HG03520 (cell line): ENCODE measurements around the gene PCID2.

Source experiments
- ATAC-seq: cut with Tn5 transposase; IDR thresholded peaks from one replicate; pipeline ENCODE4 v1.9.1; 2021; ENCODE audit warnings: mild to moderate bottlenecking, moderate library complexity; ENCODE audit not compliant: unreplicated experiment

PCID2 gene

DNA sequence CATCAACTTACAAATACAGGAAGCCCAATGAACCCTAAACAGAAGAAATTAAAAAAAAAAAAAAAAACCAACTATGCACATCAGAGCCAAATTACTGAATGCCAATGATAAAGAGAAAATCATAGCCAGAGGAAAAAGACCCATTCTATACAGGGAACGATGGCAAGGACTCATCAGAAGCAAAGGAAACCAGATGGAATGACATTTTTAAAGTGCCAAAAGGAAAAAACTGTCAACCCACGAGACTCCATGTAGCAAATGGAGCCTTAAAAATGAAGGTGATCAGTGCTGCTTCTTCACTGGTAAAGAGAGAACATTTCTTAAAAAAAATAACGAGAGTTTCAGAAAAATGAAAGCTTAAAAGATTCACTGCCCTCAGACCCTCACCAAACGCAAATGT, 18.3 kb downstream of the PCID2 start:
- no peak for ATAC-seq

GRCh38 chr13:113187883-113188665, 20.4 kb downstream of the PCID2 start:
- no peak for ATAC-seq

DNA sequence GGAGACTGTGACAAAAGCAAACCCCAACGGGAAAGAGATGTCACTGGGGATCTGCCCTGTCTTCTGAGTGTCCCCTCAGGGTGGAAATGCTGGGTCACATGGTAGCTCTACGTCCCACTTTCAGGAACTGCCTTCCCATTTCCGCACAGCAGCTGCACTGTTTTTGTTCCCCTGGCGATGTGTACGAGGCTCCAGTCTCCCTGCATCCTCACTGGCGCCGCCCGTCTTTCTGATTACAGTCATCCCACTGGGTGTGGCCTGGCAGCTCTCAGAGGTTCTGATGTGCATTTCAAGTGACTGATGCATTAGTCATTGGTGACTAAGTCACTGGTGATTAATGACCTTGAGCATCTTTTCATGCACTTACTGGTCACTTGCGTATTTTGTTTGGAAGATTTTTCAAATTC, 21.2 kb downstream of the PCID2 start:
- no peak for ATAC-seq

DNA sequence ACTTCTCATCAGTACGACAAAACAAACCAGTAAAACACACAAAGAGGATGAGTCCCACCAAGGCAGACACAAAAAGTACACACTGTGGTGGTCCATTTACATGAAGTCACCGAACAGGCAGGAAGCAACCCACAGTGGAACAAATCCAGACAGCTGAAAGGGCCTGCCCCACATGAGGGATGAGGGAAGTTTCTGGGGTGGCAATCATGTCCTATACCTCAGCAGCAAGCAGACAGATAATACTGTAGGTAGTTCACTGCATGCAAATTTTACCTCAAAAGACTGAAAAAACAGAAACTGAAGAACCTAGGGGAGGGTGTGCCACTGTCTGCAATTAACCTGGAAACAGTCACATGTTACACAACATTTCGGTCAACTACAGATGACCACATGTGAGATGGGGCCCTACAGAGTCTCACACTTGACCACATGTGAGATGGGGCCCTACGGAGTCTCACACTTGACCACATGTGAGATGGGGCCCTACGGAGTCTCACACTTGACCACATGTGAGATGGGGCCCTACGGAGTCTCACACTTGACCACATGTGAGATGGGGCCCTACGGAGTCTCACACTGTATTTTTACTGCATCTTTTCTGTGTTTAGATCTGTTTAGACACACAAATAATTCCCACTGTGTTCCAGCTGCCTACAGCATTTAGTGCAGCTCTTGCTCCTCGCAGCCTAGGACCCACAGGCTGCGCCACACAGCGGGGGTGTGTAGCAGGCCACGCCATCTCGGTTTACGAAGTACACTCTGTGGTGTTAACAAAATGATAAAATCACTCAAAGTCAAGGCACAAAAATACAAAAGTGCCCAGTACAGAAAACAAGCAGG, 22.2 kb downstream of the PCID2 start:
- peak; percentile 84 for ATAC-seq

DNA sequence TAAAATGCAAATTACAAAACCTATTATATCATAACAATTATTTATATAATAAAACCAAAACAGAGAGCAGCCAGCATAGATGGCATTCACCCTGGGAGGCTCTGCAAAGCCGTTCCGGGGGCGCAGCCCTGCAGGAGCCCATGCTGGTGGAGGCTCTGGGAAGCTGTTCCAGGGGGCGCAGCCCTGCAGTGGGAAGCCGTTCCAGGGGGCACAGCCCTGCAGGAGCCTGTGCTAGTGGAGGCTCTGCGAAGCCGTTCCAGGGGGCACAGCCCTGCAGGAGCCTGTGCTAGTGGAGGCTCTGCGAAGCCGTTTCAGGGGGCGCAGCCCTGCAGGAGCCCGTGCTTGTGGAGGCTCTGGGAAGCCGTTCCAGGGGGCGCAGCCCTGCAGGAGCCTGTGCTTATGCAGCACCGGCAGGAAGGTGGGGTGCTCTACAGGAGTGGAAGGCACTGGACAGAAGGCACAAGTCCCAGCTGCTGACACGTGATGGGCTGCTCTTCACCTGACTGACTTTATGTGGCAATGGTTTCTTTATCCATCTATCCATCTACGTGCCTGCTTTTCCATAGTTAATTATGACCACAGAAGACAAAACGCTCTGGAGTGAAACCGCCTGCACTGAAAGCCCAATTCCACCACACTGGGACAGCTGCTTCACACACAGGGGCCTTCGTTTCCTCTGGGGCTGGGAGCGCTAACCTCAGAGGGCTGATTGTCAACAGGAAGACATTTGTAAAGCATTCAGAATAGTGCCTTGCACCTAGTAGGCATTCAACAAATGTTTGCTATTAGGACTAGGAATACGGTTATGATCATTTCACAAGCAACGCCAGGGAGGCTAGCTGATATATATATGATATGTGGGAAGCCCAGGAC, 23.7 kb downstream of the PCID2 start:
- no peak for ATAC-seq

GRCh38 chr13:113183450-113184129, 24.9 kb downstream of the PCID2 start:
- no peak for ATAC-seq

DNA sequence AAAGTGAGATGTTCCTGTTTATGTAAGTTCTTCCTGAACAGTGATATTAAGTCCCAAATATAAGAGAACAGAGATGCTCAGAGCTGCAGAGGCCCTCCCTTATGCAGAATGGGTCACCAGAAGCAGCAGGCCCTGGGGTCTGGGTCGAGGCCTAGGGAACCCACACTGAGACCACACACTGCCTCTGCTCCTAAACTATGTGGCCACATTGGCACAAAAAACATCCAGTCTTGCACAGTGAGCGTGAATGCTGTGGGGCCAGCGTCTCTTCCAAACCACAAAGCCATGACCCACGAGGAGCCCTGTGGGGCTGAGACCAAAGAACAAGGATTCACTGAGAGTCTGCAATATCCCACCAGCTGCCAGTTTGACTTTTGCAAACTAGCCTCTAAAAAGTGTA, 26.4 kb downstream of the PCID2 start:
- ATAC-seq = no peak

- no peak for ATAC-seq
Observed at GRCh38 chr13:113179374-113180230, 28.9 kb downstream of the PCID2 start.

DNA sequence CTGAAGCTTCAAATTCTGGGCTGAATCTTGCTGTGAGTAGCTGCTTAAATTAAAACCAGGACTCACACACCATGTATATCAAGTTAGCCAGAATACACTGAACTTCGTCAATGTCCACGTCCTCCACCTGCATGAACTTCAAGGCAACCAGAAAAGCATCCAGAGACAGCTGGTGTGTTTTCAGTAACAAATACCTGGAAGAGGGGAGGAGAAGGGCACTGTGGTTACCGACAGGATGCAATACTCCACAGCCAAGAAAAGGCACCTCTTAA, 29.6 kb downstream of the PCID2 start:
- no peak for ATAC-seq

- ATAC-seq = no peak
Observed at GRCh38 chr13:113178070-113178895, 30.2 kb downstream of the PCID2 start.

DNA sequence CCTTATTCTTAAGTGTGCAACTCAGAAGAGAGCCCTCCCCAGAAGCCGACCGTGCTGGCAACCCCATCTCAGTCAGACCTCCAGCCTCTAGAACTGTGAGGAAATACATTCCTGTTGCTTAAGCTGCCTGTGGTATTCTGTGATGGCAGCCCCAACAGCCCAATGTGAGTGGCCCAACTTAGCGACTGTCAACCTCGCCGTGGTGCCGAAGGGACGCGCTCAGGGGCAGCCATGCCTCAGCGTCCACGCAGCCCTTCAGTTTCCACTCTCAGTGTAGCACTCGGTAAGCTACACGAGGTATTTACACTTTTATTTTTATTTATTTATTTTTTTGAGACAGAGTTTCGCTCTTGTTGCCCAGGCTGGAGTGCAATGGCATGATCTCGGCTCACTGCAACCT, 31.6 kb downstream of the PCID2 start:
- no peak for ATAC-seq

- ATAC-seq = no peak
Observed at GRCh38 chr13:113176280-113176679, 32.2 kb downstream of the PCID2 start.

- no peak for ATAC-seq
Observed at GRCh38 chr13:113172419-113172926, 36.0 kb downstream of the PCID2 start.

GRCh38 chr13:113171250-113172125, 37.0 kb downstream of the PCID2 start:
- ATAC-seq = no peak

GRCh38 chr13:113170511-113170910, 38.0 kb downstream of the PCID2 start:
- ATAC-seq = no peak

DNA sequence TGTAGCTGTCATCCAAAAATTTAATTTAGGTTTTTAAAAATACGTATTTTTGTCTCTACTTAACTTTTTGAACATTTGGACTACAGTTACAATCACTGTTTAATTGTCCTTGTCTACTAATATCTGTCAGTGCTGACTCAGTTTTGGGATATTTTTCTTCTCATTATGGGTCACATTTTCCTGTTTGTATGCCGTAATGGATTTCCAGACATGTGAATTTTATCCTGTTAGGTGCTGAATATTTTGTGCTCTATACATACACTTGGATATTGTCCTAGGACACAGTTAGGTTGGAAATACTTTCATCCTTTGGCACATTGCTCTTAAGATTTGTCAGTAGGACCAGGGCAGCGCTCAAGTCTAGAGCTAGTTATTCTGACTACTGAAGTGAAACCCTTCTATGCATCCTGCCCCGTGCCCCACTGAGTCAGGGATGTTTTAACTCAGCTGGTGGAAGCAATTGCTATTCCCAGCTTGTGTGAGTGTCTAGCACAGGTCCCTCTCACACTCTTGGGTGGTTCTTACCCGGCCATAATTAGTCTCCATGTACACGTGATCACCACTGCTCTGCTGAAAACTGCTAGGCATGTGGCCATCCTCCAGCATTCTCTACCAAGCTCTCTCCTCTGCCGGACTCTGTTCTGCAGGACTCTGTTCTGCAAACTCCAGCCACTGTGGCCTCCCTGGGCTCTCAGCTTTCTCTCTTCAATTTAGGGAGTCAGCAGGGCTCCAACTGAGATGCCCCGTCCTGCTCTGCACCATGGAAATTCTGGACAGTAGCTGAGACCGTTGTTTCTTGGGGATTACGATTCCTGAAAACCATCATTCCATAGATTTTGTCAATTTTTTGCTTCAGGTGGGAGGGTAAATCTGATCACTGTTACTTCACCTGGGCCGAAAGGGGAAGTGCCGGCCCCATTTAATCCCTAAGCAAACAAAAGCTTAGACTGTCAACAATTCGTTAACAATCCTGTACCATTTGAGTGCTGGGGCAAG, 38.9 kb downstream of the PCID2 start:
- no peak for ATAC-seq

DNA sequence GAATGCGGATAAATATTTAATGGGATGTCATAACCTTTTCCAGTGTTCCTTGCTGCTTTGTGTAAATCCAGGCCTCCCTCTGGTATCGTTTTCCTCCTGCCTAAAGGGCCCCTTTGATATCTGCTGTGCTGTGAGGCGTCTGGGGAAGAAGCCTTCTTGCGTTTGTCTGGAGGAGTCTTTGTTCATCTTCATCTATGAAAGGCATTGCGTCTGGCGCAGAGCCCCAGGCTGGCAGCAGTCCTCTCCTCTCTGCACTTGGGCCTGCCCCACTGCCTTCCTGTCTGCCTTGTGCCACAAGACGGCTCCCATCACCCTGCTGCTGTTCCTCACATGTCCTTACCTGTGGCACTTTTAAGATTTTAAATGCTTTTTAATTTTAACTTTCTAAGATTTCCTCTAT, 40.3 kb downstream of the PCID2 start:
- ATAC-seq = no peak
